ENCODE data around the gene PSMB5.

The PSMB5 gene

GRCh38 chr14:23000860-23001259, 33.8 kb downstream of the PSMB5 start:
- no peak for DNase-seq (ENCODE audit: low spot score)
- no peak for TF ChIP-seq CTCF (IDR thresholded peaks at IDR 0.05; ENCODE audit: extremely low read depth, missing control alignments)

GRCh38 chr14:22998329-22999012, 36.2 kb downstream of the PSMB5 start:
- DNase-seq (ENCODE audit: low spot score) = no peak
- TF ChIP-seq CTCF (IDR thresholded peaks at IDR 0.05; ENCODE audit: extremely low read depth, missing control alignments) = no peak

- no peak for TF ChIP-seq CTCF (IDR thresholded peaks at IDR 0.05; ENCODE audit: extremely low read depth, missing control alignments)
- DNase-seq (ENCODE audit: low spot score) = no peak
These were observed 36.9 kb downstream of the PSMB5 start for GRCh38 chr14:22997676-22998323.

- no peak for TF ChIP-seq CTCF (IDR thresholded peaks at IDR 0.05; ENCODE audit: extremely low read depth, missing control alignments)
- no peak for DNase-seq (ENCODE audit: low spot score)
These were observed 37.7 kb downstream of the PSMB5 start for GRCh38 chr14:22996768-22997654.

- no peak for DNase-seq (ENCODE audit: low spot score)
- TF ChIP-seq CTCF (IDR thresholded peaks at IDR 0.05; ENCODE audit: extremely low read depth, missing control alignments) = no peak
These were observed 38.6 kb downstream of the PSMB5 start for GRCh38 chr14:22995889-22996625.

GRCh38 chr14:22994762-22995275, 39.9 kb downstream of the PSMB5 start:
- TF ChIP-seq CTCF (IDR thresholded peaks at IDR 0.05; ENCODE audit: extremely low read depth, missing control alignments) = peak; percentile 57
- peak; percentile 65 for DNase-seq (ENCODE audit: low spot score)

Data from GM20000 (cell line).